Measurements from ENCODE around the gene VAPA.

Gene VAPA

DNA sequence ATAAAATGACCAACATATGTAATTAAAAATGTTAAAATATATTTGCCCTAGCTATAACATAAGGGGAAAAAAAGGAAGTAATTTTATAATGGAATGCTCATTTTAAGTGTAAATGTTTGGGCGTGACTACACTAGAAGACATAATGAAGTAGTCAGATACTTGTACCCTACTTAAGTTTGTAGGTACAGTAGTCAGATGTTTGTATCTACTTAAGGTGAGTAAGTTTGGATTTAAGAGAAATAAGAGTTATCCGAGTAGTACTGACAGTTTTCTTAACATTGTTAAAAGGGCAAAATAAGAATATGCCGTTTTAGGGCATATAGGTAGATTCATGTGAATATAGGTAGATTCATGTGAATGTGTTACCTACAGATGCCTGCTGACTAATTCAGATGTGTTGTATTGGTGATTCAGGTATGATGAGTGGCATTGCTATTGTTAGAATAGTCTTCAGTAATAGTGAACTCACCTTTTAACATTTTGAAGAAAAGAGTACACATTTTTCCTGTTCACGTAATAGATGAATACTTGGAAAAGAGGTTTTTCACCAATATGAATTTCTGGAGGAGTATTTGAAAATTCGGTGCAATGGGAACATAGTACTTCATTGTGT lies 14.9 kb downstream of the VAPA start:
- no peaks in the 10 kb centered on the region for H3K27me3 Mint-ChIP-seq
- H3K4me3 Mint-ChIP-seq: no peak overlapping the region
- no peaks in the 10 kb centered on the region for H3K9me3 Mint-ChIP-seq
- no peak for DNase-seq
- peaks cover 79% of the 10 kb centered on the region for H3K4me1 Mint-ChIP-seq (ENCODE audit: low read depth)
- H3K36me3 Mint-ChIP-seq (ENCODE audit: low read depth): peaks cover 37% of the 10 kb centered on the region
- H3K27ac Mint-ChIP-seq: no peak overlapping the region

DNA sequence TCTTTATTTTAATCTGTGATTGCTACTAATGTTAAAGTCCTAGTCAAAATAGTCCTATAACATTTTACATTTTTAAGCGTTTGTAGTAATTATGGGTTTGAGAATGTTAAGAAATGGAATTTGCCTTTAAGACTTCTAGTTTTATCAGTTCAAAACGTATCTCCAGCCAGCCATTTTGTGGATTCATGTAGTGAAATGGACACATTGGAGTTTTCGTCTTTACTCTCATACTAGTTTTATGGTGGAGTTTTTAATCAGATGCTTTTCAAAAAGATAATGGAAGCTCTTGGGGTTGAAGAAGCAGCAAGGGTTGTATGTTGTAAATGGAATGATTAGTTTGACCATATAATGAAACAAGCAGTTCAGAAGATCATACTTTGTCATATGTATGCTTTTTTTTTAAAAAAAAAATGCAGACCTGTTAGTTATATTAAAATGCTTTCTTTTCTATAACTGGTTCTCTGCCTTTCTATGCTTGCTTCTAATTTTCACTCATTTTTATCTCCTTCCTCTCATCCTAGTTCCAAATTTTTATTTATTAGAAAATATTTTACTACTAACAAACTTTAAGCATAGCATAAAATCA lies 16.6 kb downstream of the VAPA start:
- Mint-ChIP-seq H3K4me3 (no peak overlapping the region), H3K27ac (peak overlapping the region; percentile 30), H3K9me3 (no peaks in the 10 kb centered on the region), H3K4me1 (ENCODE audit: low read depth) (peaks cover 65% of the 10 kb centered on the region), H3K36me3 (ENCODE audit: low read depth) (peaks cover 42% of the 10 kb centered on the region), H3K27me3 (no peaks in the 10 kb centered on the region)
- DNase-seq: no peak

DNA sequence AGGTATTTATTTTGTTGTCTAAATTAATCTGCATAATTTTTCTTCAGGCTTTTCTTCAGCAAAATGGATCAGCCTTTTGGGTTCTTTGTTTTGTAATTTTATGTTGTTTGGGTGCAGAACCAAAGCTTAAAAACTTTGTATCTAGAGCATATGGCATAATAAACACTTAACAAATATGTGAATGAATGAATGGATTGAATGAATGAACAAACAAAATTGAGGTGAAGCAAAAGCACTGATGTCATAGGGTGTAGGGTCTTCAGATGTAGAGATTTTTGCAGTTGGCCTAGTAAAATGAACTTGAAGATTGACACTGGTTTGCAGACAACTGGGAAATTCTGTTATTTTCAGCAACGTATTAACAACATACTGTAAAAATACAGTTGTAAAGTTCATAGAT lies 17.3 kb downstream of the VAPA start:
- no peak for DNase-seq
- peaks cover 47% of the 10 kb centered on the region for H3K36me3 Mint-ChIP-seq (ENCODE audit: low read depth)
- no peak overlapping the region for H3K4me3 Mint-ChIP-seq
- peaks cover 58% of the 10 kb centered on the region for H3K4me1 Mint-ChIP-seq (ENCODE audit: low read depth)
- H3K27ac Mint-ChIP-seq: no peak overlapping the region
- H3K9me3 Mint-ChIP-seq: no peaks in the 10 kb centered on the region
- H3K27me3 Mint-ChIP-seq: no peaks in the 10 kb centered on the region

DNA sequence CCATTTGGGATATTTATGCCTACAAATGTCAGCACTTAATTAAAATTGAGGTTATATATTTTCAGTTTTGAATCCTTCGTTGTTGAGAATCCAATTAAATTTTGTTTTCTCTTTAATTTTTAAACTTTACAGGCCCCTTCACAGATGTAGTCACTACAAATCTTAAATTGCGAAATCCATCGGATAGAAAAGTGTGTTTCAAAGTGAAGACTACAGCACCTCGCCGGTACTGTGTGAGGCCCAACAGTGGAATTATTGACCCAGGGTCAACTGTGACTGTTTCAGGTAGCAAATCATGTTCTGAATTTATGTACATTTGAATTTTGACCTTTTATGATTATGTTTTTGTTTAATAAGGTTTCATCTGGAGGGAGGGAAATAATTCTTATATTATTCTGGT lies 17.9 kb downstream of the VAPA start:
- peaks cover 53% of the 10 kb centered on the region for H3K4me1 Mint-ChIP-seq (ENCODE audit: low read depth)
- H3K4me3 Mint-ChIP-seq: no peak overlapping the region
- no peaks in the 10 kb centered on the region for H3K9me3 Mint-ChIP-seq
- H3K27ac Mint-ChIP-seq: no peak overlapping the region
- no peaks in the 10 kb centered on the region for H3K27me3 Mint-ChIP-seq
- no peak for DNase-seq
- H3K36me3 Mint-ChIP-seq (ENCODE audit: low read depth): peaks cover 52% of the 10 kb centered on the region

DNA sequence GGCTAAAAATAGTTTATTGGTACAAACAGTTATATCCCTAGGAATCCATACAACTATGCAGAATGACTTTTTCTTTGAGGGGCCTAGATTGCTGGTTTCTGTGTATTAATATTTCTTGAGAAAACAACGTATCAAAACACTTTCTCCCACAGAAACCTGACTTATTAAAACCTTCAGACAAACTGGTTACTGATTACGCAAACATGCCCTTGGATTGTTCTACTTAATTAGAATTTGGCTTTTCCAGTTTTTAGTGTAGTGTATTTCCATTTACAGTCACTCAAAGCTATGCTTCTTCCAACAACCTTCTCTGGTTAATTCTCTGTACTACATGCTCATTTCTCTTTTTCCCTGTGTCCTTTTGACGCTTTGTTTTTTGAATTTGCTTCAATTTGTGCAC lies 20.0 kb downstream of the VAPA start:
- H3K36me3 Mint-ChIP-seq (ENCODE audit: low read depth): peaks cover 72% of the 10 kb centered on the region
- DNase-seq: no peak
- peaks cover 35% of the 10 kb centered on the region for H3K4me1 Mint-ChIP-seq (ENCODE audit: low read depth)
- no peak overlapping the region for H3K27ac Mint-ChIP-seq
- H3K4me3 Mint-ChIP-seq: no peak overlapping the region
- H3K27me3 Mint-ChIP-seq: no peaks in the 10 kb centered on the region
- no peaks in the 10 kb centered on the region for H3K9me3 Mint-ChIP-seq

DNA sequence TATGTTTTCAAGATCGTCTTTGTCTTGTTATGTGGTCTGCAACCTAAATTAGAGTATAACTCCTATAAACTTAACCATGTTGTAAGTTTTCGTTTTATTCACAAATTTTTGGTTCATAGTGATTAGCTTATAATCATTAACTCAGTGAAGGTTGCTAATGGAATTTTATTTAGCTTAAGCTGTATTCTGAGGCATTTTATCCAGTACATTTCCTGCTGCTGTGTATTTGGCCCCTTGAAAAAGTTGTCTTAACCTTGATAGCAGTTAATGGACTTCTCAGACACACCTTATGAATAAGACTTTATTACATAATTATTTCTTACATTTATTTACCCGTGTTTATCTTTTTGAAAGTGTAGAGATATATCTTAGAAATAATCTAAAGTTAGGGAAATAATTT lies 20.5 kb downstream of the VAPA start:
- Mint-ChIP-seq H3K4me3 (no peak overlapping the region), H3K27ac (no peak overlapping the region), H3K36me3 (ENCODE audit: low read depth) (peaks cover 74% of the 10 kb centered on the region), H3K4me1 (ENCODE audit: low read depth) (peaks cover 30% of the 10 kb centered on the region), H3K9me3 (no peaks in the 10 kb centered on the region), H3K27me3 (no peaks in the 10 kb centered on the region)
- DNase-seq: no peak

DNA sequence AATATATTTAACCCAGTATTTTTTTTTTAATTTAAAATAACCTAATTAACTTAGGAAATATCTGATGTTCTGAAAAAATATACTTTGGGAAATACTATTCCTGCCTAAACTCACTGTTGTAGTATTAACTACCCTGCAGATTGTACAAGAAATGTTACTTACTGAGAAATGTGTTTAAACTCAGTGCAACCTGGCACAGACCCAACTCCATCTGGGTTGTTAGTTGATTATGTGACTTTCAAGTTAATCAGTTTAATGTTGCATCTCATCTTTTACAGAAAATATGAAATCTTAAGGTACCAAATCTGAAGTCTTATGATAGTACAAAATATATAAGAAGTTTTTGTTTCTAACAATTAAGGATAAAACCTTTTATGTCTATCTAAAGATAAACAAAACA lies 27.3 kb downstream of the VAPA start:
- Mint-ChIP-seq H3K4me1 (ENCODE audit: low read depth) (peaks cover 14% of the 10 kb centered on the region), H3K27me3 (no peaks in the 10 kb centered on the region), H3K9me3 (no peaks in the 10 kb centered on the region), H3K27ac (no peak overlapping the region), H3K36me3 (ENCODE audit: low read depth) (peaks cover 87% of the 10 kb centered on the region), H3K4me3 (no peak overlapping the region)
- DNase-seq: no peak

DNA sequence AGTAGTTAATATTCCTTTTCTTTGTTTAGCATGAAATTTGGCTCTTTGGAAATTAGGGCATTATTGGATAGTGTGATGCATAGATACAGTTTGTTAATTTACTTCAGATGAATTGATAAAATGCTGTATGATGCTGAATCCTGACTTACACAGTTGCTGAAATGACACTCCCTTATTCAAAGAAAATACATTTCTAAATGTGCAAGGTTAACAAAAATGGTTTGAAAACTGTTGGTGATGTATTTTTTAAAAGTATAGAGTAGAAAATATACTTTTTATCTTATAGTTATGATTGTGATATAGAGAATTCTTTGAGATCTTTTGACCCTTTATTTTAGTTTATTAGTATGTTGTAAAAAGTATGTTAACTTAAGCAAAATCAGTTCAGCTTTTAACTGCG lies 27.8 kb downstream of the VAPA start:
- H3K4me3 Mint-ChIP-seq: no peak overlapping the region
- no peaks in the 10 kb centered on the region for H3K9me3 Mint-ChIP-seq
- no peak overlapping the region for H3K27ac Mint-ChIP-seq
- H3K36me3 Mint-ChIP-seq (ENCODE audit: low read depth): peaks cover 88% of the 10 kb centered on the region
- H3K27me3 Mint-ChIP-seq: no peaks in the 10 kb centered on the region
- H3K4me1 Mint-ChIP-seq (ENCODE audit: low read depth): peaks cover 14% of the 10 kb centered on the region
- no peak for DNase-seq

DNA sequence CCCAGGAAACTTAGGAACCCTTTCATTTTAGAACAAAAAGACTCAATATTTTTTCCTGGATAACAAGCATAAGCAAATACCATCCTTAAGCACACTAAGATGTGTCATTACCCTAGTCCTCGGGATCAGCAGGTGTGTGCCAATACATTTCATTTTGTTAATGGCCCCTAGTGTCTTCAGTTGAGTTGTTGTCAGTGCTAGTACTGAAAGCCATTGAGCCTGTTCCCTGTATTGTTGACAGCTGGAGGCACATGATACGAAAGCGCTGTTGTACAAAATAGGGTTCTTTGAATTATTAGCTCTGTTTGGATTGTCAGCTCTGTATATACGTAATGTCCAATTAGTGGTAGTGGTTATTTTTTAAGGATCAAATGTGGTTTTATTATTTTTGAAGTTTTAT lies 29.5 kb downstream of the VAPA start:
- H3K4me1 Mint-ChIP-seq (ENCODE audit: low read depth): peaks cover 12% of the 10 kb centered on the region
- DNase-seq: no peak
- no peak overlapping the region for H3K4me3 Mint-ChIP-seq
- H3K27ac Mint-ChIP-seq: no peak overlapping the region
- H3K36me3 Mint-ChIP-seq (ENCODE audit: low read depth): peaks cover 85% of the 10 kb centered on the region
- no peaks in the 10 kb centered on the region for H3K9me3 Mint-ChIP-seq
- H3K27me3 Mint-ChIP-seq: no peaks in the 10 kb centered on the region

DNA sequence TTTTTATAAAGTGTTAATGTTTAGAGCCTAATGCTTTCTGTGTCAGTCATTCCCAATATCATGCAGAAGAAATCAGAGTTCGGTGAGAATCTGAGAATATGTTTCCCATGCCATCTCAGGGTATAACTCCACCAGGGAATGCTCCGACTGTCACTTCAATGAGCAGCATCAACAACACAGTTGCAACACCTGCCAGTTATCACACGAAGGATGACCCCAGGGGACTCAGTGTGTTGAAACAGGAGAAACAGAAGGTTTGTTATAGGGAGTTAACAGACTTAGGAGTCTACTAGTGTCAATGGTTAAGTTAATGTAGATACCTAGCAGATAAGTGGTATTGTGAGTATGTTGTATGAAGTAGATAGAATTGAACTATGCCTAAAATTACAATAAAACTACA lies 31.0 kb downstream of the VAPA start:
- peaks cover 9% of the 10 kb centered on the region for H3K4me1 Mint-ChIP-seq (ENCODE audit: low read depth)
- H3K4me3 Mint-ChIP-seq: no peak overlapping the region
- DNase-seq: no peak
- peaks cover 85% of the 10 kb centered on the region for H3K36me3 Mint-ChIP-seq (ENCODE audit: low read depth)
- no peaks in the 10 kb centered on the region for H3K9me3 Mint-ChIP-seq
- no peak overlapping the region for H3K27ac Mint-ChIP-seq
- no peaks in the 10 kb centered on the region for H3K27me3 Mint-ChIP-seq

DNA sequence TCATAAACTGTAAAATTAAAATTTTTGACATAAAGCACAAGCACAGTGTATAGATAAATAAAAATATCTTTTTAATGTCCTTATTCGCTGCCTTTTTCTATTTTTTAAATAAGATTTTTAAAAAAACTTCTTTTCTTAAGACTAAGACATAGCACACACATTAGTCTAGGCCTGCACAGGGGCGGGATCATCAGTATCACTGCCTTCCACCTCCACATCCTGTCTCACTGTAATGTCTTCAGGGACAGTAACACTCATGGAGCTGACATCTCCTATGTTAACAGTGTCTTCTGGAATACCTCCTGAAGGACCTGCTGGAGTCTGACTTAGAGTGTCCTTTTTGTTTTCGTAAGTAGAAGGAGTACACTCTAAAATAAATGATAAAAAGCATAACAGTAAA lies 33.0 kb downstream of the VAPA start:
- no peaks in the 10 kb centered on the region for H3K9me3 Mint-ChIP-seq
- H3K27me3 Mint-ChIP-seq: no peaks in the 10 kb centered on the region
- no peak for DNase-seq
- H3K4me3 Mint-ChIP-seq: no peak overlapping the region
- peaks cover 16% of the 10 kb centered on the region for H3K4me1 Mint-ChIP-seq (ENCODE audit: low read depth)
- H3K36me3 Mint-ChIP-seq (ENCODE audit: low read depth): peaks cover 87% of the 10 kb centered on the region
- H3K27ac Mint-ChIP-seq: no peak overlapping the region

DNA sequence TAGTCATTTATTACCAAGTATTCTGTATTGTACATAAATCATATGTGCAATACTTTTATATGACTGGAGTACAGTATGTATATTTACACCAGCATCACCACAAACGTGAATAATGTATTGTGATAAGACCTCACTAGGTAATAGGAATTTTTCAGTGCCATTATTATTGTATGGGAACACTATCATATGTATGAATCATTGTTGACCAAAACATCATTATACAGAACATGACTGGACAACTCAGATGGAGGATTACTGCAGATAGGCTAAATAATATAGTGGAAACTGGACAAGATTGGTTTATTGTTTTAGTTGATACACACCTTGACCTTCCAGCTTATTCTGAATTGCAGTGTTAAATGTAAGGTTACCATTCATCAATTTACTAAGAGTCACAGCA lies 33.4 kb downstream of the VAPA start:
- peaks cover 87% of the 10 kb centered on the region for H3K36me3 Mint-ChIP-seq (ENCODE audit: low read depth)
- H3K4me1 Mint-ChIP-seq (ENCODE audit: low read depth): peaks cover 20% of the 10 kb centered on the region
- no peak overlapping the region for H3K27ac Mint-ChIP-seq
- DNase-seq: no peak
- H3K4me3 Mint-ChIP-seq: no peak overlapping the region
- no peaks in the 10 kb centered on the region for H3K9me3 Mint-ChIP-seq
- H3K27me3 Mint-ChIP-seq: no peaks in the 10 kb centered on the region

DNA sequence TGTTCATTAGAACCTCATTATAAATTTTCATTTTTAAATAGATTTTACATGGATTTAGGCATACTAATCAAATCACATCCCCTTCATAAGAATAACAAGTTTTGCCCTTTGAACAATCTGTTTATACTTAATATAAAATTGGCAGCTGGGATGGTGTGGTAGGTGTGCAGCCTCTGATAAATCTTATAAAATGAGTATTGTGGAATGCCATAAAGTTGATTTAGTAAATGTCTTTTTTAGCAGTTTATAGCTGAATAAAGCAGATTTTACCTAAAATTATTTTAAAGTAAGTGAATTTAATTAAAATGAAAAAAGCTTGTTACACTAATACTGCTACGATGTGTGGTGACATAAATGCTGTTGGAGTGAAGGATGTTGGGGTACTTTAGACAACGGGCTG lies 35.5 kb downstream of the VAPA start:
- Mint-ChIP-seq H3K36me3 (ENCODE audit: low read depth) (peaks cover 90% of the 10 kb centered on the region), H3K4me1 (ENCODE audit: low read depth) (peaks cover 21% of the 10 kb centered on the region), H3K4me3 (no peak overlapping the region), H3K9me3 (no peaks in the 10 kb centered on the region), H3K27me3 (no peaks in the 10 kb centered on the region), H3K27ac (peak overlapping the region; percentile 22)
- DNase-seq: no peak

DNA sequence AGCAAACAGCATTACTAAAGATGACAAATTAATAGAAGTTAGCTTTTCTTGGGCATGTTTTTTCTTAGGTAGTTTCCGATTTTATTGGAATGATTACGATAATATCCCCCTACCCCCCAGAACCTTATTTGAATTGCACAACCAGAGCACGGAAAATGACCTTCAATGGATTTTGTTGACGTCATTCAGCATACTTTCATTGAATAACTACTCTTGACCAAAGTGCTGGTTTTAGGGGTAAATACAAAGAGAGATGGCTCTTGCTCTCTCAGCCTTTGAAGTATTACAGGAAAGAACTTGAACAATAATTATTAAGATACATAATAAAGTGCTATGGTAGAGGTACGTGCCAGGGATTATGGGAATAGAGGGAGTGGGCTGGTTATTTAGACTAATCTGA lies 36.0 kb downstream of the VAPA start:
- peak overlapping the region; percentile 22 for H3K27ac Mint-ChIP-seq
- H3K4me3 Mint-ChIP-seq: no peak overlapping the region
- H3K36me3 Mint-ChIP-seq (ENCODE audit: low read depth): peaks cover 90% of the 10 kb centered on the region

DNA sequence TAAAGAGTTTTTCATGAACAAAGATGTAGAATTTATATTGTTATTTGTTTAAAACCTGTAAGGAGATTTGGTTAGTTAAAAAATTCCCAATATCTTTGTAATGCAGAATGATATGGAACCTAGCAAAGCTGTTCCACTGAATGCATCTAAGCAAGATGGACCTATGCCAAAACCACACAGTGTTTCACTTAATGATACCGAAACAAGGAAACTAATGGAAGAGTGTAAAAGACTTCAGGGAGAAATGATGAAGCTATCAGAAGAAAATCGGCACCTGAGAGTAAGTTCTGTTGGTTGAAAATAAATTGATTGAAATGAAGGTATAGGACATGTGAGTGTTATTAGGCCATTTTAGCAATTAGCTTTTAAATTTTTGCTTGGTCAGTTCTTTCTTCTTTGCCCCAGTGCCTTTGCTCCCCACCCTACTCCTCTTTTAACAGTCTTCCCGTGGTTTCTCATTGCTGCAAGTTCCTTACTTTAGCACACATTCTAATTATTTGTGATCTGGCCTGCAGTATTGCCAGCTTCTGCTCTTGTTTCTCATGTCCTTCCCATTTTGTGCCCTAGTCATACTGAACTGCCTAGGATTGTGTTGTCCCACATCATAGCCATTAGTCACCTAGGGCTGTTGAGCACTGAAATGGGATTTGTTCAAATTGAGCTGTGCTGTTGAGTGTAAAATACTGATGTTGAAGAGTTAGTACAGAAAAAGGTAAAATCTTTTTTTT lies 36.6 kb downstream of the VAPA start:
- peaks cover 93% of the 10 kb centered on the region for H3K36me3 Mint-ChIP-seq (ENCODE audit: low read depth)

More for the DNA sequence above, 36.0 kb downstream of the VAPA start:
- DNase-seq: no peak
- Mint-ChIP-seq H3K4me1 (ENCODE audit: low read depth) (peaks cover 21% of the 10 kb centered on the region), H3K9me3 (no peaks in the 10 kb centered on the region), H3K27me3 (no peaks in the 10 kb centered on the region)

More for the DNA sequence above, 36.6 kb downstream of the VAPA start:
- Mint-ChIP-seq H3K4me1 (ENCODE audit: low read depth) (peaks cover 21% of the 10 kb centered on the region), H3K27me3 (no peaks in the 10 kb centered on the region), H3K27ac (peak overlapping the region; percentile 1), H3K4me3 (no peak overlapping the region), H3K9me3 (no peaks in the 10 kb centered on the region)
- DNase-seq: no peak

All from activated T-cell treated with anti-CD3 and anti-CD28 coated beads, Interleukin-2, amount 50 U/mL, for 24 hours (primary cell).